Measurements from ENCODE around the gene NFATC4. TPM values are rescaled to one million over a fixed set of nuclear protein-coding genes. Genes with fewer than 3 reads are reported as not detected.
A peak's percentile ranks its signal among the peaks of the same experiment; 100 is the strongest.

Gene NFATC4
- total and polyA plus RNA-seq, 10 of the 15 experiments (the other 5 are each of a cell fraction or from before 2014, with no cell fraction given), result 0.97 to 14.3 (median 4.9) TPM

DNA sequence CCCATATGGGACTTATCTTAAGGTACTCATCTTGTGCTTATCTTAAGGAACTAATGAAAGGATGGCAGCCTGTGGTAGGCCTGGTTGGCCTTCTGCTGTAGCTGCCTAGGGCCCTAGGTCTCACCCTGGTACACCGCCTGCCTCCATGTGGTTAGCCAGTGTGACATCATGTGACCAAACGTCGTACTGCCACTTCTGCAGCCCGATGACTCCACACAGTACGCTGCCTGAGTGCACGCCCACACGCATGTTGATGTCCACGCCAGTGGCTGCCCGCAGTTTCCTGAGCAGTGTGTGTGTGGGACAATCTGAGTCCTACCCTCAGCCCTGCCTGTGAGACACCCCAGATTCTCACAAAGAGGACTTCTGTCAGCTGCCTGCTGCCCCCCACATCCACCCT lies 38.2 kb upstream of the NFATC4 start:
- DNase-seq (ENCODE audit: low read depth, low spot score), result no peak
- intact Hi-C loops (cut with micrococcal nuclease; ENCODE audit: unreplicated experiment) (loop anchor here (5.0 kb wide), 1 partner anchor 38 kb away; the partner anchor contains the start of gene NFATC4), in situ Hi-C loops (cut with MboI) (loop anchor here (5.0 kb wide), 1 partner anchor 103 kb away; no protein-coding TSS in a partner anchor)
- Histone ChIP-seq H3K4me1 (ENCODE audit: control insufficient read depth, insufficient read depth, low read length) (peaks cover 18% of the 10 kb centered on the region), H3K4me2 (ENCODE audit: control insufficient read depth, insufficient read depth) (no peak overlapping the region), H2AFZ (ENCODE audit: control insufficient read depth, low read depth, low read length) (no peak overlapping the region), H3K9ac (ENCODE audit: control insufficient read depth, insufficient read depth, low read length) (no peak overlapping the region), H4K20me1 (ENCODE audit: control insufficient read depth, insufficient read depth) (no peaks in the 10 kb centered on the region), H3K27ac (ENCODE audit: control insufficient read depth, insufficient read depth) (no peak overlapping the region), H3K27me3 (replicated peaks in 1 of 2; ENCODE audit: control insufficient read depth in 2 of 2, insufficient read depth in 2 of 2, low read length in 1 of 2) (peaks cover 2 to 11% of the 10 kb centered on the region in 2 experiments; a peak in 3 of 4 replicates), H3K79me2 (ENCODE audit: control insufficient read depth, insufficient read depth, low read length) (no peaks in the 10 kb centered on the region), H3K9me3 (replicated peaks; ENCODE audit: control insufficient read depth, insufficient read depth, low read length) (no peaks in the 10 kb centered on the region), H3K4me3 (no peak overlapping the region), H3K36me3 (ENCODE audit: control insufficient read depth in 2 of 2, insufficient read depth in 2 of 2, low read length in 1 of 2) (no peaks in the 10 kb centered on the region)
- ChIA-PET SMC1A (ENCODE audit: uncharacterized antibody, unreplicated experiment) (interaction anchor here (0.9 to 2.1 kb wide), 2 partner anchors 102 to 108 kb away, joined by 4 to 11 read pairs; no protein-coding TSS in a partner anchor), POLR2A (no interaction called here), CTCF (interaction anchor here (0.8 to 16.6 kb wide), 8 partner anchors 10 to 110 kb away, joined by 3 to 452 read pairs (median 13); partner anchors contain the start of genes CBLN3, CIDEB, KHNYN and LTB4R2), RAD21 (ENCODE audit: unreplicated experiment) (interaction anchor here (0.8 to 3.9 kb wide), 2 partner anchors 87 to 102 kb away, joined by 5 to 26 read pairs; no protein-coding TSS in a partner anchor)
- WGBS (ENCODE audit: insufficient coverage, insufficient replicate concordance, low lambda C conversion rate, missing lambda C conversion rate), result 33% methylated on average over 9 of the region's 9 CpGs
- no peak for ATAC-seq
- no peak for FAIRE-seq
- BruUV-seq (replicated peaks), result no TSS peak
- TF ChIP-seq CBX5 (IDR thresholded peaks at IDR 0.05; ENCODE audit: low read depth), result no peak
- TF ChIP-seq, protein P1, sequence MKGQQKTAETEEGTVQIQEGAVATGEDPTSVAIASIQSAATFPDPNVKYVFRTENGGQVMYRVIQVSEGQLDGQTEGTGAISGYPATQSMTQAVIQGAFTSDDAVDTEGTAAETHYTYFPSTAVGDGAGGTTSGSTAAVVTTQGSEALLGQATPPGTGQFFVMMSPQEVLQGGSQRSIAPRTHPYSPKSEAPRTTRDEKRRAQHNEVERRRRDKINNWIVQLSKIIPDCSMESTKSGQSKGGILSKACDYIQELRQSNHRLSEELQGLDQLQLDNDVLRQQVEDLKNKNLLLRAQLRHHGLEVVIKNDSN (IDR thresholded peaks at IDR 0.05; ENCODE audit: borderline replicate concordance, extremely low read length, insufficient read depth, low read depth, low read length), result peak; percentile 14
- TF ChIP-seq, protein P2, sequence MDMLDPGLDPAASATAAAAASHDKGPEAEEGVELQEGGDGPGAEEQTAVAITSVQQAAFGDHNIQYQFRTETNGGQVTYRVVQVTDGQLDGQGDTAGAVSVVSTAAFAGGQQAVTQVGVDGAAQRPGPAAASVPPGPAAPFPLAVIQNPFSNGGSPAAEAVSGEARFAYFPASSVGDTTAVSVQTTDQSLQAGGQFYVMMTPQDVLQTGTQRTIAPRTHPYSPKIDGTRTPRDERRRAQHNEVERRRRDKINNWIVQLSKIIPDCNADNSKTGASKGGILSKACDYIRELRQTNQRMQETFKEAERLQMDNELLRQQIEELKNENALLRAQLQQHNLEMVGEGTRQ (IDR thresholded peaks at IDR 0.05; ENCODE audit: borderline replicate concordance, low read depth, low read length), result no peak
